Muscle of leg (tissue), 11 donors: Measurements from ENCODE around the gene SFSWAP. TPM values are rescaled to one million over a fixed set of nuclear protein-coding genes. Genes with fewer than 3 reads are reported as not detected.

Experiments used
- DNase-seq: peaks from one replicate; pipeline ENCODE4 v3.0.0; 2013
- H3K27ac ChIP-seq: one replicate; pipeline ENCODE4 v1.5.1; 2013; ENCODE audit warnings: mild to moderate bottlenecking, low read length, control low read depth
- H3K27me3 ChIP-seq: one replicate; pipeline ENCODE4 v1.6.1; 2013; ENCODE audit warnings: low read length; ENCODE audit not compliant: control insufficient read depth, insufficient read depth
- H3K36me3 ChIP-seq: one replicate; pipeline ENCODE4 v1.6.1; 2013; ENCODE audit warnings: low read length; ENCODE audit not compliant: control insufficient read depth, insufficient read depth
- H3K4me1 ChIP-seq: one replicate; pipeline ENCODE4 v1.6.1; 2013; ENCODE audit warnings: low read length; ENCODE audit not compliant: control insufficient read depth, insufficient read depth
- H3K4me3 ChIP-seq: one replicate; pipeline ENCODE4 v1.5.1; 2013; ENCODE audit warnings: low read length, control low read depth
- H3K9me3 ChIP-seq: replicated peaks from 2 replicates; pipeline ENCODE4 v1.6.1; 2013; ENCODE audit warnings: low read depth, low read length; ENCODE audit not compliant: control insufficient read depth
- WGBS: methylation state at CpG from one replicate; pipeline ENCODE4 v1.1.5; 2013; ENCODE audit warnings: missing lambda C conversion rate; ENCODE audit not compliant: insufficient coverage; 5-methylcytosine and 5-hydroxymethylcytosine counted together
- polyA plus RNA-seq, 8 donors: library from polyadenylated mRNA; unstranded; fragments of 120-200 nt; gene quantifications; one replicate each; pipeline versions ENCODE4 v1.2.1 to v1.2.3, GENCODE V29; 2013; ENCODE audit warnings: inconsistent platforms in 1 of 8, low replicate concordance in 1 of 8; ENCODE audit not compliant: insufficient read length in 8 of 8, insufficient read depth in 1 of 8
- total RNA-seq: library from RNA; stranded (reverse); fragments of 120-200 nt; gene quantifications from one replicate; pipeline ENCODE4 v1.2.4, GENCODE V29; 2013

SFSWAP gene
- total and polyA plus RNA-seq, 9 donors: 24.6 to 33.6 (median 29.9) TPM

- Histone ChIP-seq H3K4me1 (peaks cover 6% of the 10 kb centered on the region), H3K4me3 (no peak overlapping the region), H3K27ac (no peak overlapping the region), H3K27me3 (peaks cover 32% of the 10 kb centered on the region), H3K36me3 (no peaks in the 10 kb centered on the region), H3K9me3 (no peaks in the 10 kb centered on the region)
- DNase-seq: no peak
- WGBS: 91% methylated on average over 4 of the region's 6 CpGs
Measured at GRCh38 chr12:131824450-131824849, 113.6 kb downstream of the SFSWAP start.

- Histone ChIP-seq H3K27me3 (peaks cover 40% of the 10 kb centered on the region), H3K9me3 (no peaks in the 10 kb centered on the region)
Measured at GRCh38 chr12:131825146-131825892, 114.4 kb downstream of the SFSWAP start.

GRCh38 chr12:131826097-131826928 lies 115.4 kb downstream of the SFSWAP start:
- Histone ChIP-seq H3K4me3 (no peak overlapping the region), H3K4me1 (peaks cover 21% of the 10 kb centered on the region), H3K9me3 (no peaks in the 10 kb centered on the region), H3K36me3 (no peaks in the 10 kb centered on the region), H3K27me3 (peaks cover 50% of the 10 kb centered on the region), H3K27ac (no peak overlapping the region)
- WGBS: 69% methylated on average over 22 of the region's 23 CpGs
- no peak for DNase-seq

More at GRCh38 chr12:131825146-131825892, 114.4 kb downstream of the SFSWAP start:
- Histone ChIP-seq H3K4me3 (no peak overlapping the region), H3K27ac (no peak overlapping the region), H3K4me1 (peaks cover 13% of the 10 kb centered on the region), H3K36me3 (no peaks in the 10 kb centered on the region)
- 54% methylated on average over 17 of the region's 18 CpGs for whole genome bisulfite sequencing
- peak; percentile 18 for DNase-seq

GRCh38 chr12:131827961-131828534 lies 117.2 kb downstream of the SFSWAP start, which contains the start of gene MMP17:
TSS of gene MMP17 (plus strand) at chr12:131828393. CDS start at chr12:131828495, 102 bp downstream.
- WGBS: under 1% methylated on average over 82 of the region's 86 CpGs
- no peaks in the 10 kb centered on the region for H3K36me3 ChIP-seq
- peaks cover 27% of the 10 kb centered on the region for H3K4me1 ChIP-seq
- peaks cover 63% of the 10 kb centered on the region for H3K27me3 ChIP-seq
- no peaks in the 10 kb centered on the region for H3K9me3 ChIP-seq
- DNase-seq: peak; percentile 81
- no peak within 1 kb of the TSS for H3K27ac ChIP-seq
- H3K4me3 ChIP-seq: peak within 1 kb of the TSS; percentile 45

- Histone ChIP-seq H3K4me1 (peaks cover 27% of the 10 kb centered on the region), H3K27me3 (peaks cover 70% of the 10 kb centered on the region), H3K9me3 (no peaks in the 10 kb centered on the region), H3K4me3 (peak overlapping the region; percentile 45), H3K36me3 (no peaks in the 10 kb centered on the region), H3K27ac (no peak overlapping the region)
- 2% methylated on average over 58 of the region's 64 CpGs for WGBS
- DNase-seq: peak; percentile 25
Measured at GRCh38 chr12:131828671-131829355, 117.9 kb downstream of the SFSWAP start.

- H3K27me3 ChIP-seq: peaks cover 72% of the 10 kb centered on the region
- 2% methylated on average over 25 of the region's 27 CpGs for WGBS
Measured at GRCh38 chr12:131829356-131829747, 118.5 kb downstream of the SFSWAP start.

GRCh38 chr12:131829791-131830334 lies 119.0 kb downstream of the SFSWAP start:
- peak; percentile 20 for DNase-seq
- WGBS: 3% methylated on average over 21 of the region's 28 CpGs
- no peak overlapping the region for H3K27ac ChIP-seq

More at GRCh38 chr12:131829356-131829747, 118.5 kb downstream of the SFSWAP start:
- peaks cover 27% of the 10 kb centered on the region for H3K4me1 ChIP-seq
- no peak overlapping the region for H3K27ac ChIP-seq
- H3K36me3 ChIP-seq: no peaks in the 10 kb centered on the region
- DNase-seq: peak; percentile 51
- H3K9me3 ChIP-seq: no peaks in the 10 kb centered on the region
- peak overlapping the region; percentile 45 for H3K4me3 ChIP-seq

GRCh38 chr12:131830335-131830913 lies 119.5 kb downstream of the SFSWAP start:
- peak; percentile 90 for DNase-seq
- under 1% methylated on average over 50 of the region's 50 CpGs for WGBS
- Histone ChIP-seq H3K9me3 (no peaks in the 10 kb centered on the region), H3K4me3 (peak overlapping the region; percentile 45), H3K4me1 (peaks cover 27% of the 10 kb centered on the region), H3K36me3 (no peaks in the 10 kb centered on the region), H3K27me3 (peaks cover 71% of the 10 kb centered on the region), H3K27ac (peak overlapping the region; percentile 0)

More at GRCh38 chr12:131829791-131830334, 119.0 kb downstream of the SFSWAP start:
- peaks cover 27% of the 10 kb centered on the region for H3K4me1 ChIP-seq
- H3K27me3 ChIP-seq: peaks cover 76% of the 10 kb centered on the region
- H3K4me3 ChIP-seq: peak overlapping the region; percentile 45
- no peaks in the 10 kb centered on the region for H3K9me3 ChIP-seq
- no peaks in the 10 kb centered on the region for H3K36me3 ChIP-seq

GRCh38 chr12:131830914-131831571 lies 120.2 kb downstream of the SFSWAP start:
- H3K4me1 ChIP-seq: peaks cover 29% of the 10 kb centered on the region
- peak; percentile 33 for DNase-seq
- H3K36me3 ChIP-seq: no peaks in the 10 kb centered on the region

More at GRCh38 chr12:131830914-131831571, 120.2 kb downstream of the SFSWAP start:
- H3K9me3 ChIP-seq: no peaks in the 10 kb centered on the region
- no peak overlapping the region for H3K27ac ChIP-seq
- peak overlapping the region; percentile 45 for H3K4me3 ChIP-seq
- peaks cover 67% of the 10 kb centered on the region for H3K27me3 ChIP-seq
- WGBS: 3% methylated on average over 29 of the region's 33 CpGs
